GM21447 (cell line): ENCODE results near the gene SREBF2.

Experiments used
- ATAC-seq: cut with Tn5 transposase; IDR thresholded peaks from one replicate; pipeline ENCODE4 v1.9.1; 2021; ENCODE audit not compliant: unreplicated experiment

Gene SREBF2

DNA sequence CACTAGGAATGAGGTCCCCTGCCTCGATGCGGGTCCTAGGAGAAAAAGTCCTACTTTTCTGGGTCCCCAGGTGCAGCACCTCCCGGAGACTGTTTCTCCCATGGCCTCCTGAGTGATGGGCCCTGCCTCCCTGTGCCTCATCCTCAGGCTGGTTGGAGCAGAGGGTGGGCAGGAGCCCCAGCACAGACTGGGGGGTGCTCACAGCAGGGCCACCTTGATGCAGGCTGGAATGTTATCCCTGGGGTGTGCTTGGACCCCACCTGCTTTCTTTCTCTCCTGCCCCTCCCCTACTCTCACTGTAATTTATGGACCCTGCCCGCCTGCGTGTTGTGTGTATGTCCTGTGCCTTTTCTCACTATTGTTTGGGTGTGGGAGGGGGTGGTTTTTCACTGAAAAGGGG is 73.9 kb downstream of the SREBF2 start:
- no peak for ATAC-seq

DNA sequence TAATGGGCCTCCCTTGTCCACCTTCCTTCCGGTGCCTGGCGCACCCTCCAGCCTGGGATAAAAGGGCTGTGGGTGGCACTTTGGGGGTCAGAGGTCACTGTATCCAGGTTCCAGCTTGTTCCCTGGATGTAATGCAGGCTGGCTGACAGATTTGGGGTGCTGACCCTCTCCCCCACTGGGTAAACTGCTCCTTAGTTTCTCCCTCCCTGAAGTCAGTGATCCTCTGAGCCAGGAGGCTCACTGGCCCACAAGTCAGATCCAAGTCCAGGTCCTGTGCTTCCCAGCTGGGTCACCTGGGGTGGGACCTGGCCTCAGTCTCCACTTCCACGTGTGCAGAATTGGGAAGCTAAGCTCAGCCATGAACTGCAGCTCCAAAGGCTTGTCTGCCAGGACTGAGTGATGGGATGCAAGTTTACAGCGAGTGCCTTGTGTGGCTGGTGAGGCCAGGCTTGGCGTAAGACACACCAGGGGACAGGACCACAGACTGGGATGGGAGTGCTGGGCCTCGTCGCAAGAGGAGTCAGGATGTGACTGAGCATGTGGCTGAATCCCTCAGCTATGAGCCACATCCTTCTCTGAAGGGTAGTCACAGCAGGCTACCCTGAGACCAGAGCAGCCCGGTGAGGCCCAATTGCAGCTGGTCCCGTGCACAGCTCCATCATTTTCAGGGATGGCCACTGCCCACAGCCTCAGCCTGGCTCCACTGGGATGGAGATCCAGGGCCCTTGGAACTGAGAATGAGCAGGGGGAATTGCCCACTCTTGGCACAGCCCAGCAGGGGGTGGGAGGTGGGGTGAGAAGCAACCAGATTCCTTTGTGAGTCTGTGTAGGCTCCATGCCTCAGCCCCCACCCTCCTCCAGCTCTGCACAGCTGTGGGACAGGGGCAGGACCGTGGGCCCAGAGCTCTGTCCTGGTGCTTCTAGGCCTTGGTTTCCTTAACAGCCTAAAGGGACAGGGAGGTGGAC is 74.8 kb downstream of the SREBF2 start:
- no peak for ATAC-seq

DNA sequence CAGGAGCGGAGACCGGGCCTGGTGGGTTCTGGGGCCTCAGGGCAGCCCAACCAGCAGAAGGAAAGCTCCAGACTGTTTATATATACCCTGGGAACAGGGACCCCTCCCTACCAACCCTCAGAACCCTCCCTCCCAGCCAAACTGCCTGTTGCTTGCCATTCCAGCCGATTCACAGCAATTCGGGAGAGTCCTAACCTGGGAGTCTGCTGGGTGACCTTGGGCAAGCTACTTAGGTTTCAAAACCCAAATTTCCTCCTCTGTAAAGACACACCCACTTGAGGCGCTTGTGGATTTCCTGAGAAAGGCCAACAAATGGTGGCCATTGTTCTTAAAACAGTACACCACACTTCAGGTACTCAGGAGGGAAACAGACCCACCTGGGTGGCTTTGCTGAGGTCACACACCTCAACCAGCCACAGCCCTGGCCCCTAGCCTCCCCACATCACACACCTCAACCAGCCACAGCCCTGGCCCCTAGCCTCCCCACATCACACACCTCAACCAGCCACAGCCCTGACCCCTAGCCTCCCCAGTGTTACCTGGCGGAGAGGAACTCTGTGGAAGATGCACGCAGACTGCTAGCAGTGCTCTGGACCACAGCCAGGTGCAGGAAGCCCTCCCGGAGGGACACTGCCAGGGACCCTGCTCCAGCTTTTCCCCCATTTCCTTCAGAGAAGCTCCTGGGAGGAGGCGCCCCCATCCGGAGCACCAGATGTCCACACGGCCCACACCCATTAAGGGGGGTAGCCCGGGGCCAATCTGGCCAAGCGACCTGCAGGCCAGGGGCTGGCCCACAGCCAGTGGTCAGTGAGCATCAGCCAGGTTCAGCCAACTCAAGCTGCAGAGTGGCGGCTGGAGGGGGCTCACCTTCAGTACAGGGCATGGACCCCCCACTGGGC is 75.8 kb downstream of the SREBF2 start:
- ATAC-seq = no peak

DNA sequence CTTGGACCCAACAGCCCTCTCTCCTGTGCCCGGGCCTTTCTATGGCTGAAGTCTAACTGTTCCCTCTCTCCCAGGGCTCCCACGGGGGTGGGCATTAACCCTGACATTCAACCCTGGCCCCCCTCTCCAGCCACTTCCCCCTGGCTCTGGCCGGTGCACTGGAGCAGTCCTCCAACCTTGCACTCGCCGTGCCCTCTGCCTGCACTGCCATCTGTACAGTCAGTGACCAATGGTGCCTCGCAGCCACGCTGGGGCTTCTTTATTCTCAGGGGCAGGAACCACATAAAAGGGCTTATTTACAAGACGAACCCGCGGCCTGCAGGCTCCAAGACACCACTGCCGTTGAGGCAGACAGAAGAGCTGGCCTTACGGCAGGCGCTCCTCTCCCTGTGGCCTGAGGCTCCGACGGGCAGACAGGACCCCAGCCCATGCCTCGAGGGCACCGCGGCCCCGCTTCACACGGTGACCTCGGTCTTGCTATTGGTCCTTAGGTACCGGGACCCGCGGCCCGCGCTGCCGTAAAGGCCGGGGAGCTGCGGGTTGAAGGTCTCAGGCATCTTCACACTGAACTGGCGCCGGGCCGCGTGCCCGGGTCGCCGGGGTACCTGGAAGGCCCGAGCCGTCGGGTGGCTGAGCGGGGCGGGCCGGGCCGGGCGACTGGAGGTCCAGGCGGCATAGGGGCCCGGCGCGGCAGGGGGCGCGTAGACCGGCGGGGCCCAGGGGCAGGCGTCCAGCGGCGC is 76.6 kb downstream of the SREBF2 start:
- no peak for ATAC-seq

DNA sequence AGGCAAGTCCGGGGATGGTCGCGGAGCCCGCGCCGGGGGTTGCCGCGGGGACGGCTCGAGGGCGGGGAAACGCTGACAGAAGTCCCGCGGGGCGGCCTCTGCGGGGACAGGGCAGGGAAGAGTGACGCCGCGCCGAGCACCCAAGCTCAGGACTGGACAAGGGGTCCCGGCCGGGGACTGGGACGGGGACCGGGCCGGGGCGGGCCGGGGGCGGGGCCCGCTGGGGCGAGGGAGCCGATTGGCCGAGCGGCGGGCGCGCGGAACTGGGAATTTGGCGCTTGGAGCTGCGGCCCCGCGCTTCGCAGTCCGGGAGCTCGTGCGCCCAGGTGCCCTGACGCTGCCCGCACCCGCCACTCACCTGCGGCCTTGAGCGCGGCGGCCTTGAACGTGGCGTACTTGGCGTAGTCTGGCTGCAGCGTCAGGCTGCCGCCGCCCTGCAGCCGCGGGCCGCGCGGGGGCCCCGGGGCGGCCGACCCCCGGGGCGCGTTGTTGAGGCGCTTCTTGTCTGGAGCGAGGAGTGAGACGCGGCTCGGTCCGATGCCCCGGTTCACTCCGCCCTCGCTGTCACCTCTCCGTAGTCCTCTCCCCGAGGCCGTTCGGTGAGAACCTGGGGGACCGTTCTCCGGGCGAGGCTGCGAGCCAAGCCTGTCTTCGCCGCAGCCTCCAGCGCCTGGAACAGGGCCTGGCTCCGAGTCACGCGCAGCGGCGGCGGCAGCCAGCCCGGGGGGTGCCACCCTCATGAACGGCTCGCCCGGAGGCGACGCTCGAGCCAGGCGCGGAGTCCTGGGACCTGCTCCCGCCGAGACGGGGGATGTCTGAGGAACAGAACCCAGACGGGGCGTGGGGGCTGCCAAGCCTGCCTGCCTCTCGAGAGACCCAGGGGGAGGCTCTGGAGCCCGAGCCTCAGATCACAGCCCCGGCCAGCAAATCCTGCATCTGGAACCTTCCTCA is 77.4 kb downstream of the SREBF2 start:
- ATAC-seq = no peak

DNA sequence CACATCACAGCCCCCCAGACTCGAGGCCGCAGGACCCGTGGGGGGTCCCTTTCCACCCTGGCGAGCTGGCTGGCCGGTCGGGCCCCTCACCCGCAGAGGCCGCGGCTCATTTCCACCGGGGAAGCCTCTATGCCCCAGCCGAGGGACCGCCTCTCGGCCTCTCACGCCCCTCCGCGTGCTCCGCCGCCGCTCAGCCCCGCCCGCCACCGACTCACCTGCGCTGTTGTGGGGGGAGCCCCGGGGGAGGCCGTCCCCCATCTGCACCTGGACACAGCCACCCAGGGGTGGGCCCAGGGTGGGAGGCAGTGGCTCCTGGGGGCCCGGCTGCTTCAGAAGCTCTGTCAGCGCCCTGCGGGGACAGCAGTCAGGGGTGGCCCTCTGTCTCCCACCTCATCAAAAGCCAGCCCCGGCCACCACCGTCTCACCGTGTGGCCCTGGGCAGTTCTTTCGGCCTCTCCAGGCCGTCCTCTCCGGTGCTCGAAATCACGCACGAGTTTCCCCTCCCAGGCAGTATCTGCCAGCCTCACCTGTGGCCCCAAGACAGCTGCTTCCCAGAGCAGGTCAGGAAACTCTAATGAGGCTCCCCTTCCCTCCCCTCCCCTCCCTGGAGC is 78.2 kb downstream of the SREBF2 start:
- ATAC-seq = no peak

DNA sequence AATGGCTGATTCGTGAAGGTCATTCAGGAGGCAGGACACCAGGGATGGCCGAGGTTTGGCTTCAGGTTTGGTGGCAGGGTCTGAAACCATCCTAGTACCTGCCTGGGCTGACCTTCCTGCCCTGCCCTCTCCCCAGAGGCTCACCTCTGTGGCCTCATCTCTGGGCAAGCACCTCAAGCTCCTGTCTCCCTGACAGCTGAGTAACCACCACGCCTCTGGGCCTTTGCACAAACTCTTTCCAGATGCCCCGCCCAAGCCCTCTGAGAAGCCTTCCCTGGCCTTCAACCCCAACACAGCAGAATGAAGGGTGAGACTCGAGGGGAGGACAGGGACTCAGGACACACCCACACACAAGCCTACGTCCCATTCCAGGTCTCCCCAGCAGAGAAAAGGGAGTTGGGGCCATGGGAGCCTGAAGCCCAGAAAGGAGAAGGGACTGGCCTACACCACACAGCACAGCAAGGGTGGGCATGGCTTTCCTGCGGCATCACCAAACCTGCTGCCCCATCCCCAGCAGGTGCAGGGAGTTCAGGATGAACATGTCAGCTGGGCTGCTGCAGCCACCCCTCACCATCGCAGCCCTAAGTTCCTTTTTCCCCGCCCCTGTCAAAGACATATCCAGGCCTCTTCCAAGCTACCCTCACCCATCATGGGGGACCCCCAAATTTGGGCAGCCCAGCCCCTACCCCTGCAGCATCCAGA is 79.6 kb downstream of the SREBF2 start:
- no peak for ATAC-seq

DNA sequence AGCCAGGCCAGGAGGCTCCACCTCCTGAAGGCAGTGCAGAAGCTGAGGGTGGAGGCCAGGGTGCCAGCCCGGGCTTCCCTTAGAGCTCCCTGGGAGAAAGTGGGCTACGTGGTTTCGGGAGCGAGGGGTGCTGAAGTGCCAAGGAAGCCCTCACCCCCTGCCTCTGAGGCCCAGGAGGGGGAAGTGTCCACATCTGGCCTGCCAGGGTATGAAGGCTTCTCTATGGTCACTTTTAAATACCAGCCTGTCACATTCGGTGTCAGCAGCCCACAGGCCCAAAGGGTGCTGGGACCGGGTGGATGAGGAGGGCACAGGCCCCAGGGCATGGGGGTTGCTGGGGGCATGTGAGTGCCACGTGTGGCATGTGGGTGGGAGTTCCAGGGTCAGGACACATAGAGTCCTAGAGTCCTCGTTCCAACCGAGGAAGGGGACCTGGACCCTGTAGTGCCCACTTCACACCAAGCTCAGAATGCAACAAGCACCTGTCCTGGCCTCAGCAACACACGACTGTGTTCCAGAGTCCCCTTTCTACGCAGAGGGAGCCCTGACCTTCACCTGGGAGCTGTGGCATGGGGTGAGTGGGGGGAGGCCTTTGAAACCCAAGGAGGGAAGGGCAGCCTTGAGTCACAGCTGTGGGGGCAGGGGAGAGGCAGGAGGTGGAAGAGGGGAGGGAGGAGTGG is 80.3 kb downstream of the SREBF2 start:
- no peak for ATAC-seq

DNA sequence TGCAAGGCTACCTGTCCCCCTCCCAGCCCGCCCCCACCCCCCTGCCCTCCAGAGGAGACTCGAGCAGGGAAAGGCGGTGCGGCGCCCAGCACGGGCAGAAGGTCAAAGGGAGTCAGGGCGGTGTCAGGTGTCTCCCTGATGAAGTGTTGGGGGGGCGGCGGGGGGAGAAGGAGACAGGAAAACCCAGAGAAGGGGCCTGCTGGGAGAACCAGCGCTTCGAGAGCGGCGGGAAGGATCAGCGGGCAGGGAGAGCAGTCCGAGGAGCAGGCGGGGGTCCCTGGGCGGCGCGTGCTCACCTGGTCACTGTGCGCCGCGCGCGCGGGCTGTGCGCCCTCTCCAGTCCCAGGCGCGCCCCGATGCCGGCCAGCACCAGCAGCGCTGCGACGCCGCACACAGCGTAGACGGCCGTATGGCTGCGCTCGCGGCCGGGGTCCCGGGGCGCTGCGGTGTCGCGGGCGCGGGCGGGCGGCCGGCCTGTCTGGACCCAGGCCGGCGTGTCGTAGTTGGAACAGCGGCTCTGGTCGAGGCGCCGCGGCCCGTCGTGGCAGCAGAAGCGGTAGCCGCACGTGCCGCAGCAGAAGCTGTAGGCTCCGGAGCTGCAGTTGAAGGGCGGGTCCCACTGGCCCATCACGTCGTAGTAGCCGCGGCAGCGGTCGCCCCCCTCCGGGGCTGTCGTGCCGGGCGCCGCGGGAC is 81.1 kb downstream of the SREBF2 start:
- no peak for ATAC-seq

DNA sequence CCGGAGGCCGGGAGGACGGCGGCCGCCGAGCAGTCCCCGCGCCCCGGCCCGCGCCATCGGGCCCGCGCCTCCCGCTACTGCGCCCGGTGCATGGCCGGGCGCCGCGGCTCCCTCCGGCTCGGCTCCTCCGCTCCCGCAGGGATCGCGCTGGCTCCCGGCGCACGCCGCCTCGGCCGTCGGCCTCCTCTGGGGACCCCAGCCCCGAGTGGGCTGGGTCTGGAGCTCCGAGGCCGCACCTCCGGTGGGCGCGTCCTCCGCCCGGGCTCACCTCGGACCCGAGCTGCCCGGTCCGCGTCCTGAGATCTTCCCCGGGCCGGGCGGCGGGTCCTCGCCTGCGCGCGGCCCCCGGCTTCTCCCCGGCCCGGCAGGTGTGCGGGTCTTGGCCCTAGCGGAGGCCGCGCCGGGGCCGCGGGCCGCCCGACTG is 81.7 kb downstream of the SREBF2 start:
- no peak for ATAC-seq

DNA sequence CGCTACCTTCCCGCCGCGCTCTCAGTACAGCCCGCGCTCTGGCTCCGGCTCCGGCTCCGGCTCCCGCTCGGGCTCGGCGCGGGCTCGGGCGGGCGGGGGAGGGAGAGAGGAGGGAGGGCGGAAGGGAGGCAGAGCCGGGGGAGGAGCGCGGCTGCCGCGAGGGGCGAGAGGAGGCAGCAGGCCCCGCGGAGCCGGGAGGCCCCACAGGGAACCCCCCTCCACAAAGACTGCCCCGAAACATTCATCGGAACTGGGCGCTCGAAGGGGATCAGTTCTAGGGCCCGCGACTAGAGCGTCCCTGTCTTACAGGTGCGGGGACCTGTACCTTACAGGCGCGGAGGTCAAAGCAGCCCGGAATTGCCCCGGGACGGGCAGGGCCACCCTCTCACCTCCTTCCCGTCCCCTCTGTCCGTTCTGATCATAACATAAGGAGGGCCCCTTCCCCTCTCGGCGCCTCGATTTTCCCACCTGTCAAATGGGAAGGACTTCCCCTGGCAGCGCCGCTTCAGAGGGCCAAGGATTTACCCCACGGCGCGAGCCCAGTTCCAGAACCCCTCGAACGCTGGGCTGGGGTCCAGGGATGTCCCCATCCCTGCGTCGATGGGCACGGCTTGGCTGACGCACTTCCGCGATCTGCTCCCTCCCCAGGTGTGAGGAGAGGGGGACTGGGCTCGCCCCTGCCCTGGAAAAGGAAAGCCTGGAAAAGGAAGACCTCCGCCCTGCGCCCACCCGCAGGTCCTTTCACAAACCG is 82.3 kb downstream of the SREBF2 start, which contains the start of gene SHISA8:
SHISA8 (minus strand) TSS at position 40 of the 751 bp plus-strand sequence. CDS start 407 bp downstream, outside the sequence.
- no peak for ATAC-seq

DNA sequence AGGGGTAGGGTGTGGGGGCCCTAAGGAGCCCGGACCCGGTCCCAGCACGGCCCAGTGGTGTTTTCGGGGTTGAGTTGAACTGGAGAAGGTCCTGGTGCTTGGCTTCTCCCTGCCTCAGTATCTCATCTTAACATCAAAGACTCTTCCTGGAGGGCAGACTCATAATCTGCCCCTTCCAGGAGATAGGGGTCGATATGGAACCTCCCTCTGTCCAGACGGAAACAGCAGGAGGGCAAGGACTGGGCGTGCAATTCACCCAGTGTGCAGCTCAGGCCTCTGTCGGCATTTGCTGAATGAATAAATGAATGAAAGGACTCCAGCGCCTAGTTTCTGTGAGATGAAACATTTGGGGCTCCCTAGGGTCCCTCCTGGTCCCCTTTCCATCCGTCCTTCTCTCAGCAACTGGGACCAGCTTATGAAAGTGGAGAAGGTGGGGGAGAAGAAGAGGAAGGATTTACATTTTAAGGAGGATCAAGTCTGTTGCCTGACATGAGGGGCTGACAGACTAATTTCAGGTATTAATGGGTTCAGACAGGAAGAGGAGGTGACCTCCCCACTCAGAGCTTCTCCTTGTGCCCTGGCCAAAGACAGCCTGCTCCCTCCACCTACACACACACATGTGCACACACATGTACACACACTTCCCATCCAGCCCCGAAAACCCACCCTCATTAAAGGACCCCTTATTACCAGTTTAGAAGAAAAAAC is 83.0 kb downstream of the SREBF2 start:
- ATAC-seq = no peak

DNA sequence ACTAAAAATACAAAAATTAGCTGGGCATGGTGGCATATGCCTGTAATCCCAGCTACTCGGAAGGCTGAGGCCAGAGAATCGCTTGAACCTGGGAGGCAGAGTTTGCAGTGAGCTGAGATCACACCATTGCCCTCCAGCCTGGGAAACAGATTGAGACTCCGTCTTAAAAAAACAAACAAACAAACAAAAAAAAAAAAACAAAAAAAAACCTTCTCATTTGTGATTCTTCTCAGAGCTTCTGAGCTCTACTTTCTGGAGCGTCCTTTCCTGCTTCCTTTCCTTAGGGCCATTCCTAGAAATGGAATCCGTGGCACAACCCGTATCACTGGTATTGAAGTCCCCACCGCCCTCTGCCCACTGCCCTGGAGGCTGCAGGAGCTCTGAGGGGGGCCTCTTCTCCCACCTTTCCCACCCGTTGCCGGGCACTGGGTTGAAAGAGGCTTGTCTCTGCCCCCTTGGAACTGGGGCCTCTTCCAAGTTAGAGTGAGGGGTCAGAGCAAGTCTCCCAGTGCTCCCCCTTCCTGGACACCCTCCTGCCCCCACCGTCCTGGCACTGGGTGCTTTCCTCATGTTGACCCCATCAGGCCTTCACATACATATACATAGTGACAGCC is 83.9 kb downstream of the SREBF2 start:
- ATAC-seq = no peak

DNA sequence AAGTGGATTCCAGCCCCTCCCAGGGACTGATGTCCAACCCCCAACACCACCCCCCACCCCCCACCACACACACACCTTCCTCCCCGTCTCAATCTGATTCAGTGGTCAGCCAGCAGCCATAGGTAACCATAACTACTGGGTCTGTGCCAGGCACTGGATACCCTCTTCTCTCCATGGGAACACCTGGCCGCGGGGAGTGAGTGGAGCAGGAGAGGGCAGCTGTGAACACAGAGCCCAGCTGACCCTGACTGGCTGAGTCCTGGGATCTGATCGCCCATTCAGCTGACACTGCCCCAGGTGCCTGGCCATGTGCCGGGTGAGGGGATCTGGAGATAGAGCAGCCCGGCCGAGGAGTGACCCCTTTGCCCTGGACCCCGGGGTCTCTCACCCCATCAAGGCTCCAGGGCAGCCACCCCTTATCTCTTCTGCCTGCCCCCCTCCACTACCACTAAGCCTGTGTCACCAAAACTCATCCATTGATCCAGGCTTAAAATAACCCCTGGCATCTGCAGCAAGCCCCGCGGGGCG is 84.5 kb downstream of the SREBF2 start:
- ATAC-seq = no peak

DNA sequence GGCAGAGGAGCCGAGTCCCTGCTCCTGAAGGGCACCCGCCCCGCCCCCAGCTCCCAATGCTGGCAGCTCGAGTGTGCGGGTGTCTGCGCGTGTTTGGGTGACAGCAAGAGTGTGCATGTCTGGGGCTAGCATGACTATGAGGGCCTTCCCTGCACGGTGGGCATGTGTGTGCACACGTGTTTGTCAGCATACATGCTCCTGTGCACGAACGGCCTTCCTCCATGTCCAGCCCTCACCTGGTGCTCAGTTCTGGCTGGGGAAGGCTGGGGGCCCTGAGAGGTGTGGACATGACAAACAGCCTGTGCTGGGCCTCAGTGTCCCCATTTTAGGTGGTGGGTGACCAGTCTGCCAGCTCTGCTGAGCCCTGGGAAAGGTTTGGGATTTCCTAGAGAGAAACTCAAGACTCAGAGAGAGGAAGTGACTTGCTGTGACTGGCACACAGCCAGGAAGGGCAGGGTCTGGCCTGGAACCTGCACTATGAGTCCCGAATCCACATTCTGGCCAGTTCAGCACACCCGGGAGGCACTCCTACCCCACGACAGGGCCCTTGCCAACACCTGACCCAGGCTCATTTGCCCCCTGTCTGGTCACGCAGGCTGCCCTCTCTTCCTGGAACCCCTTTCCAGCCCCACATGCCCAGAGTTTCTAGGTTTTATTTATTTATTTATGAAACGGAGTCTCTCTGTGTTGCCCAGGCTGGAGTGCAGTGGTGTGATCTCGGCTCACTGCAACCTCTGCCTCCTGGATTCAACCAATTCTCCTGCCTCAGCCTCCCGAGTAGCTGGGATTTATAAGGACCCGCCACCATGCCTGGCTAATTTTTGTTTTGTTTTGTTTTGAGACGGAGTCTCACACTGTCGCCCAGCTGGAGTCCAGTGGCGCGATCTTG is 85.2 kb downstream of the SREBF2 start:
- no peak for ATAC-seq
